ENCODE data around the gene CLPSL1. TPM values are rescaled to one million over a fixed set of nuclear protein-coding genes. Genes with fewer than 3 reads are reported as not detected.

The CLPSL1 gene
- total and polyA plus RNA-seq, 2 of the 13 experiments (the other 11 are each of a cell fraction or from before 2014, with no cell fraction given): not detected

DNA sequence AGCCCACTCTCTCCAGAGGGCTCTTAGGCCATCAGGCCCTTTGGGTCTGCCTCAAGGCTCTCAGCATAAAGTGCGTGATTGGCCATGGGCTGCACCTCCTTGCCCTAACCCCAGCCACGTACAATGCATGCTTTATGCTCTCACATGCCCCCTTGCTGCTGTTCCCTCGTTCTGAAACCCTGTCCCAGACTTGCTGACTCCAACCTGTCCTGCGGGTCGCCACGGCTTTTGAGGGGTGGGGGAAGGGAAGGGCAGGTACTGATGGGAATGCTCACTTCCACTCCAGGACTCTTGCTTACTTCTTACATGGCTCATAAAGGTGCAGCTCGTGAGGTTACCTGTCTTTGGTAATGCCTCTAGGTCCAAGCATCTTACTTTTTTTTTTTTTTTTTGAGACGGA, 38.0 kb upstream of the CLPSL1 start (continued):
- peak; percentile 24; the same call in 1 of the 2 replicates for TF ChIP-seq THAP9 (CRISPR knock-in tag; IDR thresholded peaks at IDR 0.05; ENCODE audit: borderline replicate concordance)
- no peak for TF ChIP-seq ZNF850 (CRISPR knock-in tag; conservative IDR thresholded peaks at IDR 0.05)
- no peak for TF ChIP-seq GATA4 (IDR thresholded peaks at IDR 0.05; ENCODE audit: borderline replicate concordance, low read depth)
- TF ChIP-seq RXRA (CRISPR knock-in tag; IDR thresholded peaks at IDR 0.05): 0 out of 2 replicates have a peak, but pooled peaks have one; percentile 24
- no peak for TF ChIP-seq KLF9 (CRISPR knock-in tag; IDR thresholded peaks at IDR 0.05; ENCODE audit: low read depth)
- no peak for TF ChIP-seq ZBTB1 (CRISPR knock-in tag; IDR thresholded peaks at IDR 0.05; ENCODE audit: borderline replicate concordance)
- TF ChIP-seq IKZF5 (CRISPR knock-in tag; IDR thresholded peaks at IDR 0.05): no peak
- TF ChIP-seq HIC2 (CRISPR knock-in tag; IDR thresholded peaks at IDR 0.05; ENCODE audit: low read depth): 0 out of 2 replicates have a peak, but pooled peaks have one; percentile 43
- TF ChIP-seq SPEN (CRISPR knock-in tag; IDR thresholded peaks at IDR 0.05; ENCODE audit: low read depth): no peak
- no peak for TF ChIP-seq RFX3 (CRISPR knock-in tag; IDR thresholded peaks at IDR 0.05)
- no peak for TF ChIP-seq PAX8 (CRISPR knock-in tag; IDR thresholded peaks at IDR 0.05; ENCODE audit: borderline replicate concordance)
- no peak for TF ChIP-seq JUNB (CRISPR knock-in tag; IDR thresholded peaks at IDR 0.05; ENCODE audit: borderline replicate concordance)
- TF ChIP-seq, protein P1, sequence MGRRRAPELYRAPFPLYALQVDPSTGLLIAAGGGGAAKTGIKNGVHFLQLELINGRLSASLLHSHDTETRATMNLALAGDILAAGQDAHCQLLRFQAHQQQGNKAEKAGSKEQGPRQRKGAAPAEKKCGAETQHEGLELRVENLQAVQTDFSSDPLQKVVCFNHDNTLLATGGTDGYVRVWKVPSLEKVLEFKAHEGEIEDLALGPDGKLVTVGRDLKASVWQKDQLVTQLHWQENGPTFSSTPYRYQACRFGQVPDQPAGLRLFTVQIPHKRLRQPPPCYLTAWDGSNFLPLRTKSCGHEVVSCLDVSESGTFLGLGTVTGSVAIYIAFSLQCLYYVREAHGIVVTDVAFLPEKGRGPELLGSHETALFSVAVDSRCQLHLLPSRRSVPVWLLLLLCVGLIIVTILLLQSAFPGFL (CRISPR knock-in tag; IDR thresholded peaks at IDR 0.05): no peak
- TF ChIP-seq, protein P2, sequence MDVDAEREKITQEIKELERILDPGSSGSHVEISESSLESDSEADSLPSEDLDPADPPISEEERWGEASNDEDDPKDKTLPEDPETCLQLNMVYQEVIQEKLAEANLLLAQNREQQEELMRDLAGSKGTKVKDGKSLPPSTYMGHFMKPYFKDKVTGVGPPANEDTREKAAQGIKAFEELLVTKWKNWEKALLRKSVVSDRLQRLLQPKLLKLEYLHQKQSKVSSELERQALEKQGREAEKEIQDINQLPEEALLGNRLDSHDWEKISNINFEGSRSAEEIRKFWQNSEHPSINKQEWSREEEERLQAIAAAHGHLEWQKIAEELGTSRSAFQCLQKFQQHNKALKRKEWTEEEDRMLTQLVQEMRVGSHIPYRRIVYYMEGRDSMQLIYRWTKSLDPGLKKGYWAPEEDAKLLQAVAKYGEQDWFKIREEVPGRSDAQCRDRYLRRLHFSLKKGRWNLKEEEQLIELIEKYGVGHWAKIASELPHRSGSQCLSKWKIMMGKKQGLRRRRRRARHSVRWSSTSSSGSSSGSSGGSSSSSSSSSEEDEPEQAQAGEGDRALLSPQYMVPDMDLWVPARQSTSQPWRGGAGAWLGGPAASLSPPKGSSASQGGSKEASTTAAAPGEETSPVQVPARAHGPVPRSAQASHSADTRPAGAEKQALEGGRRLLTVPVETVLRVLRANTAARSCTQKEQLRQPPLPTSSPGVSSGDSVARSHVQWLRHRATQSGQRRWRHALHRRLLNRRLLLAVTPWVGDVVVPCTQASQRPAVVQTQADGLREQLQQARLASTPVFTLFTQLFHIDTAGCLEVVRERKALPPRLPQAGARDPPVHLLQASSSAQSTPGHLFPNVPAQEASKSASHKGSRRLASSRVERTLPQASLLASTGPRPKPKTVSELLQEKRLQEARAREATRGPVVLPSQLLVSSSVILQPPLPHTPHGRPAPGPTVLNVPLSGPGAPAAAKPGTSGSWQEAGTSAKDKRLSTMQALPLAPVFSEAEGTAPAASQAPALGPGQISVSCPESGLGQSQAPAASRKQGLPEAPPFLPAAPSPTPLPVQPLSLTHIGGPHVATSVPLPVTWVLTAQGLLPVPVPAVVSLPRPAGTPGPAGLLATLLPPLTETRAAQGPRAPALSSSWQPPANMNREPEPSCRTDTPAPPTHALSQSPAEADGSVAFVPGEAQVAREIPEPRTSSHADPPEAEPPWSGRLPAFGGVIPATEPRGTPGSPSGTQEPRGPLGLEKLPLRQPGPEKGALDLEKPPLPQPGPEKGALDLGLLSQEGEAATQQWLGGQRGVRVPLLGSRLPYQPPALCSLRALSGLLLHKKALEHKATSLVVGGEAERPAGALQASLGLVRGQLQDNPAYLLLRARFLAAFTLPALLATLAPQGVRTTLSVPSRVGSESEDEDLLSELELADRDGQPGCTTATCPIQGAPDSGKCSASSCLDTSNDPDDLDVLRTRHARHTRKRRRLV (CRISPR knock-in tag; IDR thresholded peaks at IDR 0.05): 0 out of 2 replicates have a peak, but pooled peaks have one; percentile 20
- no peak for TF ChIP-seq CBX2 (IDR thresholded peaks at IDR 0.05; ENCODE audit: low read depth, low read length)
- TF ChIP-seq CBX2 (CRISPR knock-in tag; IDR thresholded peaks at IDR 0.05; ENCODE audit: low read depth): no peak
- TF ChIP-seq RELA (CRISPR knock-in tag; IDR thresholded peaks at IDR 0.05): no peak
